Breast epithelium (tissue), 3 donors: Measurements from ENCODE around the gene FOXA1.

Source experiments
- CTCF ChIP-seq, 3 donors: fragments of 450-650 bp; IDR thresholded peaks; one replicate each; pipeline ENCODE4 v1.5.1; 2016 to 2017; ENCODE audit warnings: antibody characterized with exemption in 3 of 3, mild to moderate bottlenecking in 3 of 3, moderate library complexity in 3 of 3
- POLR2A ChIP-seq: fragments of 450-650 bp; IDR thresholded peaks from one replicate; pipeline ENCODE4 v1.6.1; 2016; ENCODE audit warnings: antibody characterized with exemption, mild to moderate bottlenecking, moderate library complexity
- POLR2AphosphoS5 ChIP-seq, 3 donors: sonication (generic); formaldehyde crosslinking; IDR thresholded peaks; one replicate each; pipeline ENCODE4 v1.6.1; 2017; ENCODE audit warnings: antibody characterized with exemption in 3 of 3

- no peak for TF ChIP-seq CTCF (IDR thresholded peaks at IDR 0.05)
- no peak for TF ChIP-seq POLR2A
- TF ChIP-seq POLR2AphosphoS5 (IDR thresholded peaks at IDR 0.05) = no peak
Measured at GRCh38 chr14:37551119-37551518, 43.9 kb downstream of the FOXA1 start.
